ENCODE measurements around the gene NEDD8.
"Not testable (repeated sequence)": the region's sequence is repeated elsewhere in the genome, so short reads cannot be mapped to it uniquely, and the experiment has no call there.

Gene NEDD8

GRCh38 chr14:24219521-24219920 is 12.6 kb downstream of the NEDD8 start (continued):
- TF ChIP-seq REST (tag by site-specific recombination; IDR thresholded peaks at IDR 0.05) (no peak), ZNF596 (tag by site-specific recombination; IDR thresholded peaks at IDR 0.05) (no peak)

DNA sequence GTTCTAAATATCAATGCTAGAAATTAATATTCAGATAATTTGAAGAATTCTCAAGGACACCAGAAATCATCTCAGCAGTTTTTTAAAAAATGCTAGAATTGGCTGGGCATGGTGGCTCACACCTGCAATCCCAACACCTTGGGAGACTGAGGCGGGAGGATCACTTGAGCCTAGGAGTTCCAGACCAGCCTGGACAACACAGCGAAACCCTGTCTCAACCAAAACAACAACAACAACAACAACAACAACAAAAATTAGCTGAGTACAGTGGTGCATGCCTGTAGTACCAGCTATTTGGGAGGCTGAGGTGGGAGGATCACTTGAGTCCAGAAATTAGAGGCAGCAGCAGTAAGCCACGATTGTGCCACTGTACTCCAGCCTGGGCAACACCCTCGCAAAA is 13.1 kb downstream of the NEDD8 start:
- ChIA-PET CTCF (interaction anchor here (0.9 to 1.1 kb wide), 2 partner anchors 78 to 89 kb away, joined by 3 to 4 read pairs; no protein-coding TSS in a partner anchor), POLR2A (interaction anchor here (0.6 to 0.7 kb wide), 2 partner anchors 23 to 52 kb away, joined by 8 to 11 read pairs; partner anchors contain the start of genes RABGGTA and TINF2)
- Histone ChIP-seq H3K36me3 (ENCODE audit: control insufficient read depth in 2 of 2, insufficient read depth in 1 of 2, low read length in 2 of 2) (peaks cover 3 to 17% of the 10 kb centered on the region in 2 experiments; a peak in 2 of 3 replicates), H3K27ac (ENCODE audit: extremely low read depth, low read depth, low read length) (no peak overlapping the region), H3K9me3 (ENCODE audit: control insufficient read depth, insufficient read depth, low read depth, low read length) (no peaks in the 10 kb centered on the region), H3K4me3 (ENCODE audit: low read depth, low read length) (no peak overlapping the region), H3K4me1 (ENCODE audit: control insufficient read depth, insufficient read depth, low read length) (no peaks in the 10 kb centered on the region)
- TF ChIP-seq ZNF837 (tag by site-specific recombination; IDR thresholded peaks at IDR 0.05) (no peak), ZNF692 (tag by site-specific recombination; IDR thresholded peaks at IDR 0.05) (no peak), ZNF214 (tag by site-specific recombination; IDR thresholded peaks at IDR 0.05; ENCODE audit: borderline replicate concordance) (no peak), ZNF112 (tag by site-specific recombination; IDR thresholded peaks at IDR 0.05) (no peak), ZNF529 (tag by site-specific recombination; IDR thresholded peaks at IDR 0.05; ENCODE audit: insufficient replicate concordance) (no peak), SCRT1 (tag by site-specific recombination; IDR thresholded peaks at IDR 0.05; ENCODE audit: borderline replicate concordance) (no peak), ZNF239 (tag by site-specific recombination; IDR thresholded peaks at IDR 0.05) (no peak), KLF1 (tag by site-specific recombination; IDR thresholded peaks at IDR 0.05) (no peak), ZNF488 (tag by site-specific recombination; IDR thresholded peaks at IDR 0.05) (no peak), ZNF664 (tag by site-specific recombination; IDR thresholded peaks at IDR 0.05) (no peak), CTCF (tag by site-specific recombination; IDR thresholded peaks at IDR 0.05) (no peak), ZNF670 (tag by site-specific recombination; IDR thresholded peaks at IDR 0.05; ENCODE audit: low read depth) (no peak)
- TF ChIP-seq, protein P1, sequence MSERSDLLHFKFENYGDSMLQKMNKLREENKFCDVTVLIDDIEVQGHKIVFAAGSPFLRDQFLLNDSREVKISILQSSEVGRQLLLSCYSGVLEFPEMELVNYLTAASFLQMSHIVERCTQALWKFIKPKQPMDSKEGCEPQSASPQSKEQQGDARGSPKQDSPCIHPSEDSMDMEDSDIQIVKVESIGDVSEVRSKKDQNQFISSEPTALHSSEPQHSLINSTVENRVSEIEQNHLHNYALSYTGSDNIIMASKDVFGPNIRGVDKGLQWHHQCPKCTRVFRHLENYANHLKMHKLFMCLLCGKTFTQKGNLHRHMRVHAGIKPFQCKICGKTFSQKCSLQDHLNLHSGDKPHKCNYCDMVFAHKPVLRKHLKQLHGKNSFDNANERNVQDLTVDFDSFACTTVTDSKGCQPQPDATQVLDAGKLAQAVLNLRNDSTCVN (tag by site-specific recombination; optimal IDR thresholded peaks at IDR 0.05), result no peak
- TF ChIP-seq, protein P2, sequence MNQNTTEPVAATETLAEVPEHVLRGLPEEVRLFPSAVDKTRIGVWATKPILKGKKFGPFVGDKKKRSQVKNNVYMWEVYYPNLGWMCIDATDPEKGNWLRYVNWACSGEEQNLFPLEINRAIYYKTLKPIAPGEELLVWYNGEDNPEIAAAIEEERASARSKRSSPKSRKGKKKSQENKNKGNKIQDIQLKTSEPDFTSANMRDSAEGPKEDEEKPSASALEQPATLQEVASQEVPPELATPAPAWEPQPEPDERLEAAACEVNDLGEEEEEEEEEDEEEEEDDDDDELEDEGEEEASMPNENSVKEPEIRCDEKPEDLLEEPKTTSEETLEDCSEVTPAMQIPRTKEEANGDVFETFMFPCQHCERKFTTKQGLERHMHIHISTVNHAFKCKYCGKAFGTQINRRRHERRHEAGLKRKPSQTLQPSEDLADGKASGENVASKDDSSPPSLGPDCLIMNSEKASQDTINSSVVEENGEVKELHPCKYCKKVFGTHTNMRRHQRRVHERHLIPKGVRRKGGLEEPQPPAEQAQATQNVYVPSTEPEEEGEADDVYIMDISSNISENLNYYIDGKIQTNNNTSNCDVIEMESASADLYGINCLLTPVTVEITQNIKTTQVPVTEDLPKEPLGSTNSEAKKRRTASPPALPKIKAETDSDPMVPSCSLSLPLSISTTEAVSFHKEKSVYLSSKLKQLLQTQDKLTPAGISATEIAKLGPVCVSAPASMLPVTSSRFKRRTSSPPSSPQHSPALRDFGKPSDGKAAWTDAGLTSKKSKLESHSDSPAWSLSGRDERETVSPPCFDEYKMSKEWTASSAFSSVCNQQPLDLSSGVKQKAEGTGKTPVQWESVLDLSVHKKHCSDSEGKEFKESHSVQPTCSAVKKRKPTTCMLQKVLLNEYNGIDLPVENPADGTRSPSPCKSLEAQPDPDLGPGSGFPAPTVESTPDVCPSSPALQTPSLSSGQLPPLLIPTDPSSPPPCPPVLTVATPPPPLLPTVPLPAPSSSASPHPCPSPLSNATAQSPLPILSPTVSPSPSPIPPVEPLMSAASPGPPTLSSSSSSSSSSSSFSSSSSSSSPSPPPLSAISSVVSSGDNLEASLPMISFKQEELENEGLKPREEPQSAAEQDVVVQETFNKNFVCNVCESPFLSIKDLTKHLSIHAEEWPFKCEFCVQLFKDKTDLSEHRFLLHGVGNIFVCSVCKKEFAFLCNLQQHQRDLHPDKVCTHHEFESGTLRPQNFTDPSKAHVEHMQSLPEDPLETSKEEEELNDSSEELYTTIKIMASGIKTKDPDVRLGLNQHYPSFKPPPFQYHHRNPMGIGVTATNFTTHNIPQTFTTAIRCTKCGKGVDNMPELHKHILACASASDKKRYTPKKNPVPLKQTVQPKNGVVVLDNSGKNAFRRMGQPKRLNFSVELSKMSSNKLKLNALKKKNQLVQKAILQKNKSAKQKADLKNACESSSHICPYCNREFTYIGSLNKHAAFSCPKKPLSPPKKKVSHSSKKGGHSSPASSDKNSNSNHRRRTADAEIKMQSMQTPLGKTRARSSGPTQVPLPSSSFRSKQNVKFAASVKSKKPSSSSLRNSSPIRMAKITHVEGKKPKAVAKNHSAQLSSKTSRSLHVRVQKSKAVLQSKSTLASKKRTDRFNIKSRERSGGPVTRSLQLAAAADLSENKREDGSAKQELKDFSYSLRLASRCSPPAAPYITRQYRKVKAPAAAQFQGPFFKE (tag by site-specific recombination; IDR thresholded peaks at IDR 0.05; ENCODE audit: borderline replicate concordance), result no peak

DNA sequence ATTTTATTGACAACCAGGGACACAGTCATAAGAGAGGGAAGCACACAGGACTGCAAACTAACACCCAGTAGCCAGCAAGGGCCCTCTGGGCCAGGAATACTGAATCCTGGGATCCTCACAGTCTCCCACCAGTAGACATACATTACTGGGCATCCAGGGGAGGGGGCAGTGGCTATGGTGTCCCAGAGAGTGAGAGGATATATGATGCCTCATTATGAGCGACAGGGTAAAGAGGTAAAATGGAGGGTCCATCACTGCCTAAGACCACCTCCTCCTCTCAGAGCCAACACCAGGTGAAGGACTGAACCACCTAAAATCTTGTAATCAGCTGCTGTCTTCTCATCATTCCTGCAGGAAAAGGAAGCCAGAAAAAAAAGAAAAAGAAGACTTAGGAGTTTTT is 15.3 kb downstream of the NEDD8 start:
- POLR2A ChIA-PET; H3K27ac ChIP-seq (ENCODE audit: extremely low read depth, low read depth, low read length); H3K9me3 ChIP-seq (ENCODE audit: control insufficient read depth, insufficient read depth, low read depth, low read length); H3K4me3 ChIP-seq (ENCODE audit: low read depth, low read length); H3K4me1 ChIP-seq (ENCODE audit: control insufficient read depth, insufficient read depth, low read length): not testable (repeated sequence)
- CTCF ChIA-PET, result interaction anchor here (1.1 to 1.6 kb wide), 2 partner anchors 9 to 11 kb away, joined by 4 to 7 read pairs; no protein-coding TSS in a partner anchor
- peaks cover 3 to 23% of the 10 kb centered on the region in 2 experiments; a peak in 2 of 3 replicates for H3K36me3 ChIP-seq (ENCODE audit: control insufficient read depth in 2 of 2, insufficient read depth in 1 of 2, low read length in 2 of 2)

Measured in HEK293 (cell line).